GM20431 (cell line): Measurements from ENCODE around the gene PLB1.
"Not testable (repeated sequence)": the region's sequence is repeated elsewhere in the genome, so short reads cannot be mapped to it uniquely, and the experiment has no call there.

Experiments used
- in situ Hi-C: fragments of 300-500 bp; cut with MseI, MboI; formaldehyde crosslinking; loops from one replicate; pipeline ENCODE4 v1.15.0; 2020; ENCODE audit warnings: low sequenced_read_pairs; ENCODE audit not compliant: unreplicated experiment

Gene PLB1

GRCh38 chr2:28528206-28528605 is 32.3 kb downstream of the PLB1 start:
- in situ Hi-C loops = no loop called here

DNA sequence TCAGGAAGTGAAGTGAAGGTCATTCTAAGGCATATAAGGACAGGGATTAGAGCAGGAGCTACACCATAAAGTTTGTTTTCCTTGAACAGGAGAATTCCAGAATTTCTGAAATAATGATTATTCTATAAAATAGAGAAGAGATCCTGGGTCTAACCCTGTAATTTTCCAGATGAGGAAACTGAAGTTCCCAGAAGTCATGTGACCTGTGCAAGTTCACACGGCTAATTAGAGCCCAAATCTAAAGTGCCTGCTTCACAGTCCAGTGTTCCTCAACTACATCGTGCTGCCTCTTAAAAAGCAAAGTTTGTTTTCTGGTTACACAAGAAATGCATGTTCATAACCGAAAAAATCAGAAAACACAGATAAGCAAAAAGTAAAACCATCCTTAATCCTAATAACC is 34.9 kb downstream of the PLB1 start:
- in situ Hi-C loops = no loop called here

GRCh38 chr2:28532399-28532798 is 36.5 kb downstream of the PLB1 start:
- in situ Hi-C loops = no loop called here

DNA sequence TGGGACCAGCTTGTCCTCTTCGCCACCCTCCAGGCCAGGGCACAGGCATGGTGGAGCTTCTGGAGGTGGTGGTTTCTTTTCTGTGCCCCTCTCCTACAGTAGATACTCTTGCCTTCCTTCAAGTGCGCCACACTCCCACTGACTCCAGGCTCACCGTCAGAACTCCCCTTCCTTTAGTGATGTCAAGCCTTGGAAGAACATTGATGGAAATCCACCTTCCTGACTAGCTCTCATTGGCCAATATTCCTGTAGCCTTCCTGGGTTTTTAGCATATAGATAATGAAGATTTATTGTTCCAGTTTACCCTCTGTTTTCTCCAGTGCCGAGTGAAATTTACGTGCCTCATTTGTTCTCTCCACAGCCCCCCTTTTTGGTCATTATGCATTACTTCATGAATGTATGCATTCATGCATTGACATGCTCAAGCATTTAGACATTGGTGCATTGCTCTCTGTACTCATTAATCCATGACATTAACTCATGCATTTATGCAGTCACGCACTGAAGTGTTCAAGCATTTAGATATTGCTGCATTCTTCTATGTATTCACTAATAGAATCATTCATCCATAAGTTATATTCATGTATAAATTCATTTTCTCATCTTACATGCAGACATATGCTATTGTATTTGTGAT is 37.3 kb downstream of the PLB1 start:
- in situ Hi-C loops = no loop called here

GRCh38 chr2:28534817-28535216 is 39.0 kb downstream of the PLB1 start:
- in situ Hi-C loops = no loop called here

- in situ Hi-C loops = no loop called here
These were observed 42.3 kb downstream of the PLB1 start for GRCh38 chr2:28538134-28538533.

- in situ Hi-C loops = no loop called here
These were observed 42.8 kb downstream of the PLB1 start for GRCh38 chr2:28538652-28539051.

GRCh38 chr2:28539118-28539541 is 43.3 kb downstream of the PLB1 start:
- in situ Hi-C loops = no loop called here

DNA sequence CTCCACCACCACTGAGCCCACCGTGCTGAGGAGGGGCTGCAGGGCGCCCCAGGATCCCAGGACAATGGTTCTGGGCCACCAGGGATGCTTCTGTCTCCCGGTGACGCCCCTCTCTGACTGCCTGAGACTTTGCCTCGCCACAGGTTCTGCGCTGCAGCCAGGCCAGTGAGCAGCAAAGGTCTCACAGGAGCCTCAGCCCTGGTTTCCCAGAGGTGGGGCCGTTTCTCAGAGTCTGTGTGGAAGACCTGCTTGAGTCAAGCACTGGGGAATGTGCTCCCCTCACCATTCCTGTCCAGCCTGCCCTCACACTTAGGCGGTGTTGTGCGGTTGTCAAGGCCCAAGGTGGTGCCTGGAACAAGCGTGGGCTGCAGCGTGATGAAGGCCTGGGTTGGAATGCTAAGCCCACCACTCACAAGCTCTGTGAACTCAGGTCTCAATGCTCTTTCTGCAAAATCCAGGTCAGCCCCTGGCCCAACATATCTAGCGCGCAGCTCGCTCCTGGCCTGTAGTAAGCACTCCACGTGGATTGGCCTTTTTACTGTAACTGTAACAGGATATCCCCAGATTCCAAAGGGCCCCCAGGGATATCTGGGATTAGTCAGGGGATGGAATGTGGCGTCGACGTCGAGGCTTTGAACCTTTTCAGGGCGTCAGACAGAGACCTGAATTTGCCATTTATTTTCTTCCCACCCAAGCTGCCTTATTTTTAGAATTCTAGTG is 47.6 kb downstream of the PLB1 start:
- in situ Hi-C loops = no loop called here

GRCh38 chr2:28544036-28544346 is 48.1 kb downstream of the PLB1 start:
- in situ Hi-C loops = no loop called here

- in situ Hi-C loops = no loop called here
These were observed 48.6 kb downstream of the PLB1 start for GRCh38 chr2:28544405-28544921.

DNA sequence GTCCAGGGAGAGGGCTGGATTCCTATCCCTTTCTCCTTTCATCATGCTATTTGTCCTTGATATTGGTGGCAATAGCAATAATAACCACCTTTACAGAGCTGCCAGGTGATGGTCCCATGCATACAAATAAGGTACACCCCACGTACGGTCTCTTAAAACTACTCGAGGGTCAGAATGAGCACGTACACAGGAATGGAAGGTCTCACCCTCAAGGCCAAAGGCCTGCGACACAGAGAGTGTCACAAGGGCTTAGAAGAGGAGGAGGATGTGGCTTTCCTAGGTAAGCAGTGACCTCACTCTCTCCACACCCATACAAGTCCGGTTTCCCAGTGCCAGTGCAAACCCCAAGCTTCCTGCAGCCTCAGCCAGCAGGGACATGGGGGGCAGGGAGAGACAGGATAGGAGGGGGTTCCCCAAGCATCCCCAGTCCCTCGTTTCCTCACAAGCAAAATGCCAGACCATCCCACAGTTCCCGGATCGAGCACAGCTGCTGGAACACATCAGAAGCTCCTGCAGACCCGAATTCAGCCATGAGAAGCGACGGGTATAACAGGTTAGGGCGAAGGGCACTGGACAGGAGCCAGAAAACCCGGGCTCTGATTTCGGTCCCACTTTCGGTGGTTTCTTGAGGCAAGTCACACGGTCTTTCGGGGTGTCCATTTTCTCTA is 49.2 kb downstream of the PLB1 start:
- in situ Hi-C loops = no loop called here

- in situ Hi-C loops = no loop called here
These were observed 49.8 kb downstream of the PLB1 start for GRCh38 chr2:28545590-28546200.

- in situ Hi-C loops = no loop called here
These were observed 50.4 kb downstream of the PLB1 start for GRCh38 chr2:28546242-28546641.

- in situ Hi-C loops = no loop called here
These were observed 51.5 kb downstream of the PLB1 start for GRCh38 chr2:28547223-28547860.

DNA sequence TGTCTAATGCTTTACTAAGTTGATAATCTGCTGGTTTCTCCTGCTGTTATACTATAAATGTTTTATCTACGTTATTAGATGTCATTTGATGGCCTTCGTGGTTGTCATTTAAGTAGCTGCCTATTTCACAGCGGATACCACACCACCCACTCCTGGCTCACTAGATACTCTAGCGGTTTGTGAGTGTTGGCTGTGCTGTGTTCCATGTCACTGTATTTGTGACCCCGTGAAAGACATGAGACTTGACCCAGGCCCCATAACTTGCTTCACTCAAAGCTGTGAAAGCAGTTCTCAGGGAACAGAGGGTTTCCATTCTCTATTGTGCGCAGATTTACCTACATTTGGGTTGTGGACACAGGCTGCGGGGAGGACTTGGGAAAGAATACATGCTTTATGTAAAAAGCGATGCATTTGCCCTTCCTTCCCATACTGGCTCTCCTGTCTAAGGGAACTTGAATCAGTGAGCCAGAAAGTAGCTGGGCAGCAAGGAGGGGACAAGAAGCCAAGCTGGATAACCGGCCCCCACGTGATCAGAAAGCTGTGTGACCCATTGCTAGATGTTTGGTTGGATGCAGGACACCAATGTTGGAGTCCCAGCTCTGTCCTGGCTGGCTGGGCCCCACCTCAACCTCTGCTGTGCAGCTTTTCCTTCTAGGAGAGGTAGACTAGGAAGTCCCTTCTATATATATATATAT is 52.2 kb downstream of the PLB1 start:
- in situ Hi-C loops = no loop called here

DNA sequence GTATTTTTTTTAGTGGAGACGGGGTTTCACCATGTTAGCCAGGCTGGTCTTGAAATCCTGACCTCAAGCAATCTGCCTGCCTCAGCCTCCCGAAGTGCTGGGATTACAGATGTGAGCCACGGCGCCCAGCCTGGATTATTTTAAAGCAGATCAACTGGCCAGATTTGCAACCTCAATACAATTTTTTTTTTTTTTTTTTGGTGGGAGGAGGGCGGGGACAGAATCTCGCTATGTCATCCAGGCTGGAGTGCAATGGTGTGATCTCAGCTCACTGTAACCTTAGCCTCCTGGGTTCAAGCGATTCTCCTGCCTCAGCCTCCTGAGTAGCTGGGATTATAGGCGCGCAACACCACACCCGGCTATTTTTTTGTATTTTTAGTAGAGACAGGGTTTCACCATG is 54.5 kb downstream of the PLB1 start:
- in situ Hi-C loops = not testable (repeated sequence)

DNA sequence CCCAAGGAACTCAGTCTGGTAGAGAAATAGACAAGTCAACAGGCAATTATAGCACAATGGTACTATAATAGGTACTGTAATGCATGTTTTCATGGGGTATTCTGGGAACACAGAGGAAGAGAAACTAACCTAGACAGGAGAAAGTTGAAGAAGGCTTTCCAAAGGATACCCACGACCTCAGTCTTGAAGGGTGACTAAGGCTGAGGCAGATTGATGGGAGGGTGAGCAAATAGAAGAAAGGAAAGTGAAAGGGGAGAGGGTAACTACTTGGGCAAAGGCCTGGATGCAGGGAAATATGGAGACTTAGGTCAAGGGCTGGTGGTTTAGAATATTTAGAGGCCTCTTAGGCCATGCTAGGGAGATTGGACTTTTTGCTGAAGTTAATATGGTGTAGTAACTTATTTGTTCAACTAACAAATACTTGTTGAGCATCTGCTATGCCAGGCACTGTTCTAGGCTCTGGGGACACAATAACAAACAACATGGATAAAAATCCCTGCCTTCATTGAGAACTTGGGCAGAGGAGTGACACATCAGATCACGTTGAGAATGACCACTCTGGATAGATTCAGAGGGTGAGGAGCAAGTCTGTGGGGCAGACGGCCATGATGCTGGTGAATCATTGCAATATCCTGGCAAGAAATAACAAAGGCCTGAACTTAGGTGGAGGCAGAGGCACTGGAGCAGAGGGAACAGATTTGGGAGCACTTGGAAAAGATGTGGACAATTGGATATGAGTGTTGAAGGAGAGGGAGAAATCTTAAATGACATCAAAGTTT is 56.4 kb downstream of the PLB1 start:
- in situ Hi-C loops = no loop called here

DNA sequence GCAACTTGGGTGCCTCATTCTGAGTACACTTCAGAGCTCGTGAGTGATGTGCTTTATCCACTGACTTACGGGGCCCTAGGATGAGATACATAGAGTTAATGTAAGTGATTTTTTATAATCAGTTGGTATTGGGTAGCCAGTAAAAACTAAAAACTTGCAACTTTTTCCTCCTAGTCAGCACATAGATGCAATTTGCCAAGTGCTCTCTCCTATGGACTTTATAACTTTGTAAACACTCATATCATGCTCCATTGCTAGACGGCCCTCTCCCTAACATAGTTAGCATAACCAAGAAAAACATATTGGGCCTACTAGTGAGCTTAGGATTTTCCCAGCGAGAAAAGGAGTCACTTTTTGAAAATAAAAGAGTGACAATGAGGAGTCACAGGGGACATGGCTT is 60.4 kb downstream of the PLB1 start:
- in situ Hi-C loops = no loop called here
